SU-DHL-6 (cell line): ENCODE measurements around the gene ARL4A.

Experiments used
- H2AFZ ChIP-seq: fragments of 200-600 bp; sonication (generic); 2 replicates; pipeline ENCODE4 v1.6.1; 2014; ENCODE audit warnings: low read depth, mild to moderate bottlenecking, moderate library complexity, mixed read lengths, antibody characterized with exemption, low read length; ENCODE audit not compliant: severe bottlenecking
- H3F3A ChIP-seq: fragments of 200-600 bp; shearing (Covaris generic); 2 replicates; pipeline ENCODE4 v1.6.0; 2016; ENCODE audit warnings: antibody characterized with exemption, mild to moderate bottlenecking; ENCODE audit not compliant: insufficient read depth
- H3K27ac ChIP-seq: fragments of 200-600 bp; sonication (generic); 2 replicates; pipeline ENCODE4 v1.5.1; 2016; ENCODE audit warnings: low read depth, mild to moderate bottlenecking, low read length, moderate library complexity, mixed read lengths
- H3K27me3 ChIP-seq: fragments of 200-600 bp; sonication (generic), shearing (Covaris generic); 2 replicates; pipeline ENCODE4 v1.6.0; 2014; ENCODE audit warnings: mild to moderate bottlenecking, low read length
- H3K36me3 ChIP-seq: fragments of 200-600 bp; sonication (generic); 2 replicates; pipeline ENCODE4 v1.6.1; 2014; ENCODE audit warnings: mild to moderate bottlenecking, low read length, mixed read lengths
- H3K4me2 ChIP-seq: fragments of 300-600, 200-600 bp; shearing (Covaris generic), sonication (generic); 2 replicates; pipeline ENCODE4 v1.6.0; 2014; ENCODE audit warnings: low read length, low read depth, mild to moderate bottlenecking; ENCODE audit not compliant: poor library complexity, severe bottlenecking
- H3K4me3 ChIP-seq: fragments of 200-600 bp; sonication (generic); 2 replicates; pipeline ENCODE4 v1.5.1; 2014; ENCODE audit warnings: antibody characterized with exemption, low read length, mild to moderate bottlenecking, mixed read lengths; ENCODE audit not compliant: insufficient read depth, poor library complexity, severe bottlenecking
- H3K79me2 ChIP-seq: fragments of 200-600 bp; sonication (generic); 2 replicates; pipeline ENCODE4 v1.6.1; 2014; ENCODE audit warnings: mild to moderate bottlenecking, low read length, moderate library complexity; ENCODE audit not compliant: insufficient read depth
- H3K9ac ChIP-seq: fragments of 200-600 bp; sonication (generic); 2 replicates; pipeline ENCODE4 v1.7.0; 2014; ENCODE audit warnings: mild to moderate bottlenecking, low read length
- H3K9me2 ChIP-seq: fragments of 200-600 bp; sonication (generic); replicated peaks from 2 replicates; pipeline ENCODE4 v1.6.1; 2014; ENCODE audit warnings: low read length; ENCODE audit not compliant: insufficient read depth
- H3K9me3 ChIP-seq: fragments of 200-600 bp; sonication (generic); 2 replicates; pipeline ENCODE4 v1.6.1; 2014; ENCODE audit warnings: low read length, mixed read lengths; ENCODE audit not compliant: insufficient read depth
- H4K20me1 ChIP-seq: fragments of 200-600 bp; sonication (generic); 2 replicates; pipeline ENCODE4 v1.6.1; 2014; ENCODE audit warnings: low read depth, mild to moderate bottlenecking, antibody characterized with exemption, low read length, moderate library complexity, mixed read lengths
- CTCF ChIP-seq: fragments of 200-600 bp; sonication (generic); IDR thresholded peaks from one replicate; pipeline ENCODE4 v1.5.1; 2017; ENCODE audit warnings: antibody characterized with exemption, mild to moderate bottlenecking, low read length, moderate library complexity; ENCODE audit not compliant: insufficient read depth, poor library complexity, severe bottlenecking
- EZH2phosphoT487 ChIP-seq: fragments of 200-600 bp; sonication (generic), shearing (Covaris generic); conservative IDR thresholded peaks from 2 replicates; pipeline ENCODE4 v1.6.1; 2018; ENCODE audit warnings: mild to moderate bottlenecking, antibody characterized with exemption, low read length, moderate library complexity, mixed read lengths

Gene ARL4A

GRCh38 chr7:12726908-12727307 is 39.5 kb downstream of the ARL4A start:
- no peaks in the 10 kb centered on the region for H3K9me2 ChIP-seq
- no peaks in the 10 kb centered on the region for H3F3A ChIP-seq
- H3K4me3 ChIP-seq = no peak overlapping the region
- no peak overlapping the region for H3K4me2 ChIP-seq
- no peaks in the 10 kb centered on the region for H3K9me3 ChIP-seq
- H3K27me3 ChIP-seq = 0 out of 2 replicates have a peak, but pooled peaks cover 2% of the 10 kb centered on the region
- no peak overlapping the region for H2AFZ ChIP-seq
- H3K27ac ChIP-seq = no peak overlapping the region
- no peak overlapping the region for H3K9ac ChIP-seq
- no peaks in the 10 kb centered on the region for H3K79me2 ChIP-seq
- H3K36me3 ChIP-seq = no peaks in the 10 kb centered on the region
- TF ChIP-seq CTCF (no peak), EZH2phosphoT487 (no peak)
- H4K20me1 ChIP-seq = no peaks in the 10 kb centered on the region

- Histone ChIP-seq H4K20me1 (no peaks in the 10 kb centered on the region), H3K9me2 (no peaks in the 10 kb centered on the region), H3K4me3 (no peak overlapping the region), H3K9me3 (no peaks in the 10 kb centered on the region), H3F3A (no peaks in the 10 kb centered on the region), H3K79me2 (no peaks in the 10 kb centered on the region), H3K4me2 (no peak overlapping the region), H3K27ac (no peak overlapping the region), H3K27me3 (no peaks in the 10 kb centered on the region), H3K36me3 (no peaks in the 10 kb centered on the region), H3K9ac (no peak overlapping the region), H2AFZ (no peak overlapping the region)
- TF ChIP-seq CTCF (no peak), EZH2phosphoT487 (no peak)
These were observed 40.2 kb downstream of the ARL4A start for GRCh38 chr7:12727455-12728191.

- Histone ChIP-seq H3K27me3 (no peaks in the 10 kb centered on the region), H3F3A (no peaks in the 10 kb centered on the region), H3K4me3 (no peak overlapping the region), H3K79me2 (no peaks in the 10 kb centered on the region), H3K27ac (no peak overlapping the region), H3K9ac (no peak overlapping the region), H3K4me2 (no peak overlapping the region), H2AFZ (no peak overlapping the region), H3K9me3 (no peaks in the 10 kb centered on the region), H4K20me1 (no peaks in the 10 kb centered on the region), H3K36me3 (no peaks in the 10 kb centered on the region), H3K9me2 (no peaks in the 10 kb centered on the region)
- no peak for TF ChIP-seq EZH2phosphoT487
- TF ChIP-seq CTCF = no peak
These were observed 40.7 kb downstream of the ARL4A start for GRCh38 chr7:12728192-12728538.
